WTC11 (cell line): ENCODE measurements around the gene ALG2. TPM values are rescaled to one million over a fixed set of nuclear protein-coding genes. Genes with fewer than 3 reads are reported as not detected.

Source experiments
- ATAC-seq: fragments of 200-7000 bp; cut with Tn5 transposase; 2 replicates; pipeline ENCODE4 v1.10.0; 2021; ENCODE audit warnings: mild to moderate bottlenecking, moderate library complexity
- CTCF ChIA-PET: fragments of 300-600 bp; sonication (Branson Sonifier 250); formaldehyde crosslinking; loops from one replicate; lab custom pipeline; 2021; ENCODE audit warnings: antibody characterized with exemption; lab: Charles Lee
- POLR2A ChIA-PET: fragments of 350-600 bp; sonication (Branson Sonifier 250); formaldehyde crosslinking; loops from one replicate; lab custom pipeline; 2021; ENCODE audit warnings: antibody characterized with exemption; lab: Charles Lee
- DNase-seq: peaks from one replicate; pipeline ENCODE4 v3.0.0; 2021; ENCODE audit warnings: low spot score
- H3K27ac Mint-ChIP-seq: 2 replicates; pipeline ENCODE4 v1.8.0; 2021; ENCODE audit warnings: mixed read lengths
- H3K27me3 Mint-ChIP-seq: 2 replicates; pipeline ENCODE4 v1.8.0; 2021; ENCODE audit warnings: low read depth, mild to moderate bottlenecking, moderate library complexity, mixed read lengths
- H3K36me3 Mint-ChIP-seq: 2 replicates; pipeline ENCODE4 v1.8.0; 2021; ENCODE audit warnings: mixed read lengths
- H3K4me1 Mint-ChIP-seq: 2 replicates; pipeline ENCODE4 v1.8.0; 2022; ENCODE audit warnings: mixed read lengths
- H3K4me3 Mint-ChIP-seq: 2 replicates; pipeline ENCODE4 v1.8.0; 2021; ENCODE audit warnings: mild to moderate bottlenecking, moderate library complexity, mixed read lengths
- H3K9me3 Mint-ChIP-seq: 2 replicates; pipeline ENCODE4 v1.8.0; 2021; ENCODE audit warnings: mixed read lengths
- AFF4 ChIP-seq: sonication (generic); formaldehyde crosslinking; IDR thresholded peaks from 2 replicates; pipeline ENCODE4 v1.8.1; 2023; ENCODE audit warnings: mild to moderate bottlenecking, missing genetic modification reagents, borderline replicate concordance
- ATF1 ChIP-seq: sonication (generic); formaldehyde crosslinking; IDR thresholded peaks from 2 replicates; pipeline ENCODE4 v1.8.1; 2023; ENCODE audit warnings: mild to moderate bottlenecking, moderate library complexity, missing genetic modification reagents
- PRDM15 ChIP-seq: sonication (generic); formaldehyde crosslinking; IDR thresholded peaks from 2 replicates; pipeline ENCODE4 v1.8.0; 2022; ENCODE audit warnings: missing genetic modification reagents
- total RNA-seq: library from RNA; stranded (reverse); gene quantifications from 3 replicates; pipeline ENCODE4 v1.2.3, GENCODE V29; 2021

ALG2 gene
- total RNA-seq, 1 experiment from 2014 or later = 25.2 TPM

- POLR2A ChIA-PET = no interaction called here
- TF ChIP-seq ATF1 (CRISPR knock-in tag) (no peak), AFF4 (CRISPR knock-in tag) (no peak), PRDM15 (no peak)
Measured at GRCh38 chr9:99167119-99167518, 54.6 kb downstream of the ALG2 start.

More at GRCh38 chr9:99167119-99167518, 54.6 kb downstream of the ALG2 start:
- H3K36me3 Mint-ChIP-seq = no peaks in the 10 kb centered on the region
- no peak for DNase-seq
- no peak overlapping the region for H3K27ac Mint-ChIP-seq
- H3K9me3 Mint-ChIP-seq = no peaks in the 10 kb centered on the region
- CTCF ChIA-PET = interaction anchor here (2.7 kb wide), 1 partner anchor 65 kb away, joined by 8 read pairs; no protein-coding TSS in a partner anchor
- peaks cover 48% of the 10 kb centered on the region for H3K4me1 Mint-ChIP-seq
- peaks cover 16% of the 10 kb centered on the region for H3K27me3 Mint-ChIP-seq
- no peak overlapping the region for H3K4me3 Mint-ChIP-seq
- ATAC-seq = peak; percentile 21; the same call in 1 of the 2 replicates

Other genes with a start within 250 kb of the ALG2 start
- 39.0 to 44.6 TPM (median 42.4 TPM) in 3 replicates for gene TGFBR1, start 116.8 kb downstream of the ALG2 start, total RNA-seq
- 153 to 167 TPM (median 156 TPM) in 3 replicates for gene SEC61B, start 340 bp upstream of the ALG2 start, total RNA-seq